Endothelial cell of umbilical vein (primary cell): Measurements from ENCODE around the gene BCL2L14.

Experiments
- CTCF ChIP-seq, 2 donors: IDR thresholded peaks; 1 replicate in 1 of 2; 2 replicates in 1 of 2; pipeline ENCODE4 v1.5.1; 2011; ENCODE audit warnings: low read length in 2 of 2, mild to moderate bottlenecking in 2 of 2, moderate library complexity in 2 of 2, control low read depth in 1 of 2, inconsistent platforms in 1 of 2, low read depth in 1 of 2; ENCODE audit not compliant: insufficient read depth in 1 of 2; ENCODE audit errors: extremely low read depth in 1 of 2
- EZH2 ChIP-seq: IDR thresholded peaks from 2 replicates; pipeline ENCODE4 v1.6.1; 2012; ENCODE audit warnings: borderline replicate concordance, low read depth, mild to moderate bottlenecking, moderate library complexity, low read length, inconsistent platforms; ENCODE audit not compliant: severe bottlenecking
- POLR2A ChIP-seq: IDR thresholded peaks from 2 replicates; pipeline ENCODE4 v1.6.1; 2012; ENCODE audit warnings: low read depth, mild to moderate bottlenecking, control low read depth, low read length
- POLR2AphosphoS5 ChIP-seq: IDR thresholded peaks from 2 replicates; pipeline ENCODE4 v1.6.1; 2012; ENCODE audit warnings: low read depth, mild to moderate bottlenecking, control low read depth, low read length, moderate library complexity; ENCODE audit not compliant: insufficient read depth

GRCh38 chr12:12133259-12133658, 62.5 kb downstream of the BCL2L14 start:
- TF ChIP-seq CTCF (IDR thresholded peaks at IDR 0.05; ENCODE audit: extremely low read depth in 1 of 2, insufficient read depth in 1 of 2, low read depth in 1 of 2, low read length in 2 of 2), result no peak
- no peak for TF ChIP-seq POLR2A
- TF ChIP-seq POLR2AphosphoS5, result no peak
- TF ChIP-seq EZH2, result no peak
